Body of pancreas (tissue), 4 donors: Measurements from ENCODE around the gene LPAR3. TPM values are rescaled to one million over a fixed set of nuclear protein-coding genes. Genes with fewer than 3 reads are reported as not detected.

Source experiments
- ATAC-seq: fragments of 150-250 bp; one replicate; pipeline ENCODE4 v1.9.1; 2016
- DNase-seq, 4 donors: peaks; one replicate each; pipeline ENCODE4 v3.0.0-alpha.2; 2019
- H3K27ac ChIP-seq, 4 donors: fragments of 200-600 bp; sonication (generic); 1 replicate in 3 of 4; 2 replicates in 1 of 4; pipeline versions ENCODE4 v1.5.1 to v1.6.1; 2016 to 2019; ENCODE audit warnings: mild to moderate bottlenecking in 1 of 4, mixed read lengths in 1 of 4, moderate library complexity in 1 of 4
- H3K27me3 ChIP-seq, 2 donors: fragments of 200-600 bp; sonication (generic); one replicate each; pipeline ENCODE4 v1.6.0; 2016; ENCODE audit warnings: mild to moderate bottlenecking in 1 of 2
- H3K36me3 ChIP-seq, 2 donors: fragments of 200-600 bp; sonication (generic); replicated peaks in 1 of 2; 2 replicates each; pipeline ENCODE4 v1.5.1; 2016; ENCODE audit warnings: low read depth in 2 of 2; ENCODE audit not compliant: insufficient read depth in 1 of 2
- H3K4me1 ChIP-seq: fragments of 200-600 bp; sonication (generic); one replicate; pipeline ENCODE4 v1.6.0; 2016
- H3K4me3 ChIP-seq, 2 donors: fragments of 200-600 bp; sonication (generic); 1 replicate in 1 of 2; 2 replicates in 1 of 2; pipeline ENCODE4 v1.5.1; 2016 to 2019
- H3K9me3 ChIP-seq, 3 donors: fragments of 200-600 bp; sonication (generic); 1 replicate in 2 of 3; 2 replicates in 1 of 3; pipeline ENCODE4 v1.5.1; 2016
- POLR2A ChIP-seq, 3 donors: fragments of 450-650 bp; IDR thresholded peaks; one replicate each; pipeline ENCODE4 v1.6.1; 2016; ENCODE audit warnings: antibody characterized with exemption in 3 of 3, mild to moderate bottlenecking in 2 of 3
- WGBS, 2 donors: methylation state at CpG; one replicate each; pipeline ENCODE4 v1.1.5; 2017; 5-methylcytosine and 5-hydroxymethylcytosine counted together
- intact Hi-C: fragments of 100-400 bp; cut with DNase I; formaldehyde crosslinking; loops from one replicate; pipeline ENCODE4 v1.15.1; 2023
- total RNA-seq, 2 donors: library from RNA; depleted of rRNA; stranded (reverse); fragments of >200 nt; gene quantifications; one replicate each; pipeline ENCODE4 v1.1.0, GENCODE V29; 2016
- TF ChIP-seq, protein P1 (sequence below), 7 experiments: fragments of 450-650 bp in 4 of 7; fragments of 200-600 bp in 3 of 7; sonication (generic) in 3 of 7; IDR thresholded peaks; one replicate each; pipeline ENCODE4 v1.5.1; 2016 to 2019; ENCODE audit warnings: antibody characterized with exemption in 7 of 7

The LPAR3 gene
- total RNA-seq, 2 donors from 2014 or later, result 17.1 to 19.7 TPM

DNA sequence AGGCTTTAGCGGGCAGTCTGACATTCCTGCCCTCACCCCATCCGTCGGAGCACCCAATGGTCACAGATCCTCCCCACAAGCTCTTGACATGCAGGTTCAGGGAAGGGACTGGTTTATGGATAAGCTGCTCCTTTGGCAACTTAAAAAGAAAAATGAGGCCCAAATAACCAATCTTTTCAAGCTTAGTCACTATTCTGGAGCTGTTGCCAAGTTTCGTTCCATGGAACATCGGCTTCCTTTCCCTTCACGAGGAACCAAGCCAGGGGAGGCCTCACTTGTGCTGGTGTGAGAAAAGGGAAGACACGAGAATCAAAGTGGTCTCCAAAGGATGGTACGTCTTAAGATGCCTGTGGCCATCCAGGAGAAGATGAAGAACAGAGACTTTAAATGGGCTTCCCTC, 46.1 kb upstream of the LPAR3 start:
- H3K4me3 ChIP-seq, result no peak overlapping the region
- ATAC-seq (no peak), DNase-seq (peak in 1 of 4 donors; percentile 19)
- 70 to 72% methylated on average over 8 of the region's 8 CpGs for WGBS, 2 donors
- peaks cover 10% of the 10 kb centered on the region for H3K4me1 ChIP-seq
- H3K27me3 ChIP-seq, result no peaks in the 10 kb centered on the region
- intact Hi-C loops, result no loop called here
- H3K9me3 ChIP-seq, result no peaks in the 10 kb centered on the region
- H3K36me3 ChIP-seq, result no peaks in the 10 kb centered on the region
- no peak for TF ChIP-seq POLR2A (IDR thresholded peaks at IDR 0.05)
- TF ChIP-seq, protein P1, sequence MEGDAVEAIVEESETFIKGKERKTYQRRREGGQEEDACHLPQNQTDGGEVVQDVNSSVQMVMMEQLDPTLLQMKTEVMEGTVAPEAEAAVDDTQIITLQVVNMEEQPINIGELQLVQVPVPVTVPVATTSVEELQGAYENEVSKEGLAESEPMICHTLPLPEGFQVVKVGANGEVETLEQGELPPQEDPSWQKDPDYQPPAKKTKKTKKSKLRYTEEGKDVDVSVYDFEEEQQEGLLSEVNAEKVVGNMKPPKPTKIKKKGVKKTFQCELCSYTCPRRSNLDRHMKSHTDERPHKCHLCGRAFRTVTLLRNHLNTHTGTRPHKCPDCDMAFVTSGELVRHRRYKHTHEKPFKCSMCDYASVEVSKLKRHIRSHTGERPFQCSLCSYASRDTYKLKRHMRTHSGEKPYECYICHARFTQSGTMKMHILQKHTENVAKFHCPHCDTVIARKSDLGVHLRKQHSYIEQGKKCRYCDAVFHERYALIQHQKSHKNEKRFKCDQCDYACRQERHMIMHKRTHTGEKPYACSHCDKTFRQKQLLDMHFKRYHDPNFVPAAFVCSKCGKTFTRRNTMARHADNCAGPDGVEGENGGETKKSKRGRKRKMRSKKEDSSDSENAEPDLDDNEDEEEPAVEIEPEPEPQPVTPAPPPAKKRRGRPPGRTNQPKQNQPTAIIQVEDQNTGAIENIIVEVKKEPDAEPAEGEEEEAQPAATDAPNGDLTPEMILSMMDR (IDR thresholded peaks at IDR 0.05), result no peak
- H3K27ac ChIP-seq, result no peak overlapping the region

DNA sequence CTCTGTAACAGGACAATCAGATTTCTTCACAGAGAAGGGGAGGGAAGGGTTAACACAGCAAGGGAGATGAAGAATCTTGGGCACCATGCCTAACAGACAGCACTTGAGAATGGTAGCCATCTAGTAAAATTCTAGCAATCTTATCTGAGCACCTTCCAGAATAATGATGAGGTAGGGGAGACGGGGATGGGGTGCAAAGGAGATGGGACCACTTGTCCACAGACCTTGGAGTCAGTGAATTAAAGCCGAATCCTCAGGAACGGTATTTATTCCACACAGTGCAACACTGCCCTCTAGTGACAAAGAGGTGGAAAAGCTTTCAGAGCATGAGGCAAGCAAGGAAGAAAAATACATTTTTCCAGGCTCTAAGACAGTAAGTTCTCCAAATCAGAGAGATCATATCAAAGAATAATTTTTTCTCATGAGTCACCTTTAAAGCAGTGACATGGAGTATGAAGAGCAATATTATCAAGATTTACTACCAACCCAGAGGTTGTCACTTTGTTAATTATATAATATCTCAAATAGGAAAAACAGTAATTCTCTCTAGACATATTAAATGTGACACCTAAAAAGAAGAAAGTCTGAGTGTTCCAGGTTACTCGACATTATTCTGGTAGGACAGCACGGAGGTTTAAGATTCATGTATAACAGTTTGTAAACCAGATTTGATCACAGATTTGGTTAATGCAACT, 43.3 kb upstream of the LPAR3 start:
- intact Hi-C loops, result no loop called here
- H3K27ac ChIP-seq, result no peak overlapping the region
- TF ChIP-seq, protein P1 (IDR thresholded peaks at IDR 0.05), result peak; percentile 76 to 97 (median 97)
- no peak for TF ChIP-seq POLR2A (IDR thresholded peaks at IDR 0.05)
- H3K27me3 ChIP-seq, result no peaks in the 10 kb centered on the region
- no peak overlapping the region for H3K4me3 ChIP-seq
- DNase-seq (peak; percentile 37 to 68 (median 46)), ATAC-seq (peak; percentile 95)
- H3K9me3 ChIP-seq, result no peaks in the 10 kb centered on the region
- H3K4me1 ChIP-seq, result peaks cover 10% of the 10 kb centered on the region
- 0 to 1% methylated on average over 5 of the region's 5 CpGs for WGBS, 2 donors
- H3K36me3 ChIP-seq, result no peaks in the 10 kb centered on the region

DNA sequence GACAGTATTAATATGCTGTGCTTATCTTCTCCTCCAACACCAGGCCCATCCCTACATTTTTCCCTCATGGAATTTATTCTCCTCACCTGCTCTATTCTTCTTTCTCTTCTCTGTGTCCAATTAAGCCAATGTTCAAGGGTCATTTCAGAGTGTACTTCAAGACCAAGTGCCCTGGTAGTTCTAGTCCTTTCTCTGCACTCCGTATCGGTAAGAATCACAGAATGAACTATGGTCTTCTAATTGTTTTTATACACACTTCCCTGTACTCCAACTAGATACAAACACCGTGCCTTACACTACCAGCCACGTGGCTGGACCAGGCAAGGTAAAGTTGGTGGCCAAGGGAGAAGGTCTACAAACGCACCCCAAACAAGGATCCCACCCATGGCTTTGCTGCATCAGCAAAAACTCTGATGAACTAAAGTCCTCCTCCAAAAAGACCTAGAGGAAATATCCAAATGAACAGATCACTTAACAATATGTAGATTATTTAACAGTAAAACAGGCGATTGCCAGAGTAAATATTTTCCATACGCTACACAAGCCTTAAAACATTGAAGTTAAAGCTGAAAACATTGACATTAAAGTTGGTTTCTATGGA, 40.1 kb upstream of the LPAR3 start:
- DNase-seq (no peak), ATAC-seq (no peak)
- H3K36me3 ChIP-seq, result no peaks in the 10 kb centered on the region
- peaks cover 10% of the 10 kb centered on the region for H3K4me1 ChIP-seq
- WGBS, 2 donors, result 78 to 93% methylated on average over 7 of the region's 7 CpGs
- intact Hi-C loops, result no loop called here
- TF ChIP-seq, protein P1 (IDR thresholded peaks at IDR 0.05), result no peak
- no peak for TF ChIP-seq POLR2A (IDR thresholded peaks at IDR 0.05)
- H3K4me3 ChIP-seq, result no peak overlapping the region
- H3K27me3 ChIP-seq, result no peaks in the 10 kb centered on the region
- H3K9me3 ChIP-seq, result no peaks in the 10 kb centered on the region
- no peak overlapping the region for H3K27ac ChIP-seq

DNA sequence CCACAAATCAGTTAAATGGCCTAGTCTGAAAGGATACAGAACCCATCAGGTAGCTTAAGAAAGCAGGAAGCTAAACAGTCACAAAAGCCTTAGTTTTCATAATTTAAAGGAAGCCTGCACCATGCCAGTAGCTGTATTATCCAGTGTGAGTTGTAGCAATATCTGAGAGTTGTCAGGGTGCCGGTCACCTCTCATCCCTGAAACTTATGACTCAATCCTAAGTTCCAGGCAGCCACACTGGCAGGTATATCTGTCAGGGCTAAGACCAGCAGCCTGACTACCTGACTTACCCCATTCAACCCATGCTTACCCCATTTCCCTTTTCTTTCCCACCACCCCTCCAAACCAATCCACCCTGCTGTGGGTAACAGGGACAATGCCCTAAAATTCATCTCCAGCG, 37.8 kb upstream of the LPAR3 start:
- Histone ChIP-seq H3K4me3 (no peak overlapping the region), H3K36me3 (no peaks in the 10 kb centered on the region), H3K27me3 (no peaks in the 10 kb centered on the region), H3K9me3 (no peaks in the 10 kb centered on the region), H3K27ac (no peak overlapping the region), H3K4me1 (peaks cover 7% of the 10 kb centered on the region)
- intact Hi-C loops, result no loop called here
- ATAC-seq (no peak), DNase-seq (no peak)
- TF ChIP-seq, protein P1 (IDR thresholded peaks at IDR 0.05), result no peak
- TF ChIP-seq POLR2A (IDR thresholded peaks at IDR 0.05), result no peak
- WGBS, 2 donors, result 85 to 96% methylated on average over 2 of the region's 2 CpGs

DNA sequence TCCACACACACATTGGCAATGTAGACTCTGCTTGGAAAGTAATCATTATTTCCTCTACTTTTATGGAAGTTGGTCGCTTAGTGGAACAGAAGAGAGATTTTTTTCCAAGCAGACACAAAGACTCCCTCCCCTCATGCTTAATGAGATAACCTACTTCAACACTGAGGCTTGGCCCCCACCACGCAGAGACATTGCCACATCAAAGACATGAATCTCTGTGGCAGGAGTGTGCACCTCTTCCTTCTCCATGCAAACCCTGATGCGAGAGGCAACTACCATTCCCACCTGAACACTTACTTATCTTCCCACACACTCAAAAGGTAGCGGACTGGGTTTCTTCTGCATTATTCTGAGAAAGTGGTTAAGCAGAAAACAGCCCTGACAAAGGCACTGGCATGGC, 37.3 kb upstream of the LPAR3 start:
- DNase-seq (no peak), ATAC-seq (no peak)
- 88 to 92% methylated on average over 4 of the region's 4 CpGs for WGBS, 2 donors
- no peak overlapping the region for H3K4me3 ChIP-seq
- H3K27ac ChIP-seq, result no peak overlapping the region
- no peaks in the 10 kb centered on the region for H3K9me3 ChIP-seq
- intact Hi-C loops, result no loop called here
- TF ChIP-seq, protein P1 (IDR thresholded peaks at IDR 0.05), result no peak
- no peak for TF ChIP-seq POLR2A (IDR thresholded peaks at IDR 0.05)
- peaks cover 3% of the 10 kb centered on the region for H3K4me1 ChIP-seq
- no peaks in the 10 kb centered on the region for H3K36me3 ChIP-seq
- no peaks in the 10 kb centered on the region for H3K27me3 ChIP-seq
